NCI-H1092 treated with DMSO at 0.1 percent for 48 hours (cell line): ENCODE data around the gene PTGR1.
"Not testable (repeated sequence)": the region's sequence is repeated elsewhere in the genome, so short reads cannot be mapped to it uniquely, and the experiment has no call there.

Experiments used
- DNase-seq: peaks from one replicate; lab custom pipeline; 2025; lab: John Stamatoyannopoulos, UW

Gene PTGR1

GRCh38 chr9:111599092-111599954 lies at the start of gene PTGR1:
Gene PTGR1 (minus strand): TSS chr9:111599647. CDS start chr9:111597422, 2,225 bp downstream.
- no peak for DNase-seq

- no peak for DNase-seq
Measured at GRCh38 chr9:111649016-111649415, 49.6 kb upstream of the PTGR1 start.

- DNase-seq = no peak
Measured at GRCh38 chr9:111648066-111648465, 48.6 kb upstream of the PTGR1 start.

GRCh38 chr9:111646417-111646816 lies 47.0 kb upstream of the PTGR1 start:
- DNase-seq = no peak

GRCh38 chr9:111645806-111646205 lies 46.4 kb upstream of the PTGR1 start:
- DNase-seq = no peak

GRCh38 chr9:111644195-111644772 lies 44.8 kb upstream of the PTGR1 start:
- no peak for DNase-seq

GRCh38 chr9:111637421-111637950 lies 38.0 kb upstream of the PTGR1 start:
- DNase-seq = no peak

- no peak for DNase-seq
Measured at GRCh38 chr9:111634860-111635259, 35.4 kb upstream of the PTGR1 start.

GRCh38 chr9:111633389-111633736 lies 33.9 kb upstream of the PTGR1 start:
- no peak for DNase-seq

- DNase-seq = no peak
Measured at GRCh38 chr9:111632695-111633388, 33.4 kb upstream of the PTGR1 start.

GRCh38 chr9:111632060-111632459 lies 32.6 kb upstream of the PTGR1 start:
- DNase-seq = no peak

GRCh38 chr9:111631214-111631971 lies 31.9 kb upstream of the PTGR1 start, which contains the start of gene DNAJC25:
Gene DNAJC25 (plus strand): TSS chr9:111631334. CDS start chr9:111631408, 74 bp downstream.
- peak; percentile 98 for DNase-seq

- DNase-seq = no peak
Measured at GRCh38 chr9:111630964-111631213, 31.4 kb upstream of the PTGR1 start.

GRCh38 chr9:111630182-111630963 lies 30.9 kb upstream of the PTGR1 start:
- no peak for DNase-seq

GRCh38 chr9:111628411-111628810 lies 29.0 kb upstream of the PTGR1 start:
- DNase-seq = no peak

GRCh38 chr9:111627260-111627963 lies 28.0 kb upstream of the PTGR1 start:
- DNase-seq = no peak

- DNase-seq = no peak
Measured at GRCh38 chr9:111622626-111623025, 23.2 kb upstream of the PTGR1 start.

- DNase-seq = no peak
Measured at GRCh38 chr9:111621895-111622480, 22.5 kb upstream of the PTGR1 start.

- not testable (repeated sequence) for DNase-seq
Measured at GRCh38 chr9:111617349-111617748, 17.9 kb upstream of the PTGR1 start.

- no peak for DNase-seq
Measured at GRCh38 chr9:111615928-111616327, 16.5 kb upstream of the PTGR1 start.
